NCI-H1694 (cell line): ENCODE results near the gene NPAS3.
A peak's percentile ranks its signal among the peaks of the same experiment; 100 is the strongest.

ENCODE experiments used
- DNase-seq: peaks from one replicate; lab custom pipeline; 2025; lab: John Stamatoyannopoulos, UW

The NPAS3 gene

DNA sequence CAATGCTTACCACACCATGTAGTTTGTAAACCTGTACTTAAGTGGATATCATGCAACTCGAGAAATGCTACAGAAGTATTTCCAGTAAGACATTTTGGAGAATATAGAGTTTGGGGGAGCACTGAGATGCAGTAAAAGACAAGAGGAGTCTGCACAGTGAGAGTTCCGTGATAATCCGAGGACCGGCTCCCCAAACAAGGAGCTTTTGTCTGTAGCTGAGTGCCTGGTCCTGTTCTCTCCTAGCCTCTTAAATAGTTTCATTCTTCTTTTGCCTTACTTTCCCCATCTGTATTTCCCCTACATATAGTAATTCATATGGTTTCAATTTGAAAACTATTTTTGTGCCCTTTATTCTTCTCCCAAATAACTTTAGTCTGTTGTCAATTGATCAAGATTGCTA, 648.1 kb downstream of the NPAS3 start:
- DNase-seq: no peak

DNA sequence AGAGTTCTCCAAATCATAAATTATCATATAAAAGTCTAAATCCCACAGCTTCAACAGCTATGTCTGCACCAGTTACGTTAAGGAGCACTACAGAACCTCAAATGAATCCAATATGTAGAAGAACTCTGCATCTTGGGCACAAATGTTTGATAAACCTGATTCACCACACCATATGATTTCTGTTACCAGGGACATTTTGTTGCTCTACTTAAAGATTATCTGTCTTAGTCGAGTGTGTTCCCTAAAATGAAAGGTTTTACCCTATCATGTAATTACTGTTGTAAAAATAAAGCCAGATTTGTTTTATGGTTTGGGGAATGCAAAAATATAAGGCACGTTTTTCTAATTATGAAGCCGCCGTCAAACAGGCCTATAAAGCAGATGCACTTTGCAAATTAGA, 649.1 kb downstream of the NPAS3 start:
- DNase-seq: no peak

DNA sequence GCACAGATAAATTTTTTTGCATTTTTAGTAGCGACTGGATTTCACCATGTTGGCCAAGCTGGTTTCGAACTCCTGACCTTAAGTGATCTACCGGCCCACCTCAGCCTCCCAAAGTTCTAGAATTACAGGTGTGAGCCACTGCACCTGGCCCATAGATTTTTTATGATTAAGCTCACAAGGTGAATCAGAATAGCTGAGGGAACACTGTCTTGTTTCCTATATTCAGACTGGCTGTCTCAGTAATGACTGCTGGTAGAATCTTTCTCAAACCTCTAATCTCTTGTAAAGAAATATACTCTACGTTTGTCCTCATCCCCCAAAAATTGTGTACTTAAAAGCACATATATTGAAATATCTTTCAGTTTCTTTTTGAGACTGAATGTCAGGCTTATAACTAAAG, 650.1 kb downstream of the NPAS3 start:
- no peak for DNase-seq

DNA sequence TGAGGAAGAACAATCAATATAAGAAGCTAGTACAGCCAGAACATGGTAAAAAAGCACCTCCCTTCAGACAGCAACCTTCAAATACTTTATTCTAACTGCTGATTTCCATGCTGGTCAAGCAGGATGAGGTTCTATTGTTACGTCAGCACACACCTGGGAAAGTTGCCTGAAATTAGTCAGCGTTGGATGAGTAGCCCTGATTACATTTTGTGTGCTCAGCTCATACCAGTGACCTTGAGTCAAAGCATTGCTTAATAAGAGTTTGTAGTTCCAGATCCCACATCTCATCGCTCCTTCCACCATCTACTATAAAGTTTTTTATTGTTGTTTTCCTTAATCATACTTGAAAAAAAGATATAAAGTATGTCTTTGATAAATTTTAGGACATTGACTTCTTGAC, 650.7 kb downstream of the NPAS3 start:
- no peak for DNase-seq

DNA sequence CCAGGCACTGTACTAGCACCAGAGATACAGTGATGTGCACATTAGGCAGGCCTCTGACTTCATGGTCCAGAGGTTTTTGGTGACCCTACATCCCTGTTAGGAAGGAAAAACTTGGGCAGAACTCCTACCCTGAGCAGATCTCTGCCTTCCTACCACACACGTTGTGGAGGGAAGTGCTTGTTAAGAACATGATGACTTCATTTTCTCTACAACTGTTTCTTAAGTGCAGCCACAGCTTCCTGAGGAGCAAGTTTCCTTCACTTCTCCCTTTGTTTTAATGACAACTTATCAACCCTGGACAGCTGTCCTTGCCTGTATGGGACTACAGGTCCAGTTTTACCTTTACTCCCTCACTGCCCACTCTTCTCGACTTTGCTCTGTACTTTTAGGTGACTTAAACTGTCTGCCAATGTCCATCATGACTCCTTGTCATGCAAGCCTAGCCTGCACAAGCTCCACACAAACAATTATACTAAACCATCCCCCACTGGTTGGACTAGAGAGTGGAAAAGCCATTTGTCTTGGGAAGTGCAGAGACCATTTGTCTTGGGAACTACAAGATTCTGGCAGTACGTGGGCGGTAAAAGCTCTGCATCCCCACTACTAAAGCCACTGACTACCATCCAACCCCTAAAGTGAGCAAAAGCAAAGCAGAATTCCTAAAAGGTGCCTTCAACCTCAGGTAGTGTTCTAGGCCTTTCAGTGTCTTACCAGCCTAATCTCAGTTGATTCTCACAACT, 652.4 kb downstream of the NPAS3 start:
- no peak for DNase-seq

DNA sequence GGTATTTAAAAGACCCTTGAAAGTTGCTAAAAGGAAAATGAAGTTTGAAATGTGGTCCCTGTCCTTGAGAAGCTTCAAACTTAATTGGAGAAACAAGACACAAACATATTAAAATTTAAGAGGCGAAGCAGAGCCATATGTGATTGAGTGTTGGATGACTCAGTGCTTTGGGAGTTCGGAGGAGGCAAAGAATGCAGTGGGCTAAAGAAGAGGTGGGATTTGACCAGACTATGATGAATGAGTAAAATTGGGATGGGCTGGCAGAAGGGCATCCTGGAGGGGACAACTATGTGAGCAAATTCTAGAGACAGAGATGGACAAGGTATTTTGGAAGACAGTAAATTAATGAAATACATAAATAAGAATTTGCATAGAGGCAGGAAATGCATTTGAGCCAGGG, 653.6 kb downstream of the NPAS3 start:
- DNase-seq: no peak

DNA sequence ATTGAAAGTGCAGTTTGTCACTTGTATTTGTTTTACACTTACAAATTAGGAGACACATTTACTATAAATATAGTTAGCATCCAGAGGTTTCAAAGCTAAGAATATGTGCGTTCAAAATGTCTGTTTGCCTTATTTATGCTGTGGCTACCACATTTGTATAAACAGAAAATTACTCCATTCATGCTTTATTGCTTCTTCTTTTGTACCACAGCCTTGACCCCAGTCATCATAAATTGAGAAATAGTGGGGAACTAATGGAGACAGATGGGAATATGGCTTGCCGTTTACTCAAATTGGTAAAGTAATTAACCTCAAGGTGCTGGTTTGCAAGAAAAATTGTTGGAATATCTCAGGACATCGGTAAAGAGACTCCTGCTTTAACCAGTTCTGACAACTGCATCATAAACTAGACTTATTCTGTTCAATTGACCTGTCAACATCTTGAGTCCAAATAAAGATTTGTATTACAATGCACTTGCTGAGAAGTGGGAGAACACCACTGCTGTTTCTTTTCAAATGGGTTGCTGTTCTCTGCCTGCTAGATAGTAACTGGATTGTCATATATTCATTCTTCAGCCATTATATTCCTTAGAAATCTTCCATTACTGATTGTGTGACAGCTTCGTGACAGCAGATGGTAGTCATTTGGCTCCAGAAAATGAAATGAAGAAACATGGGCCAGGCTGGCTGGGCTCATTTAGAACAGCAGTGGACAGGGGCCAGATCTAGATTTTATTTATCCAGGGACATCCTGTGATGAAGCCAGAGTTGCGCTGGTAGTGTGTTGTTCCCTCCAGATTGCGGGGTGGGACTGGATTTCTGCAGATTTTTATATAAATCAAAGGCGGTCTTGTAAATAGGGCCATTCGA, 657.8 kb downstream of the NPAS3 start:
- DNase-seq: peak; percentile 13

DNA sequence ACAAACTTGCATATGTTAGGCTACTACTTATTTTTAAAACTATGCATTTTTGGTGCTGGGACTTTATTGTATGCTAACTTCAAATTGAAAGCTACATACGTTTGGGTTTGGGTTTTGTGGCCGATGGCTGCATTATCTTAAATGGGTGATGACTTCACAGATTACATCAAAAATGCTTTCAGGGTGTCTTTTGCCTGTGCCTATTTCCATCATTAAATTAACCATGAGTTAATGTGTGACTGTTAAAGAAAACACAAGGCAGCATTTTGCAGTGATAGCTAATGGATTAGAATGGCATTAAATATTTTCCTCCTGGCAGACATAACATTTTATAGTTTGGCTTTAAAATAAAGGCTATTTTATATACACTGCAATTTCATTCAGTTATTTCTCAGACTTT, 659.9 kb downstream of the NPAS3 start:
- DNase-seq: no peak

DNA sequence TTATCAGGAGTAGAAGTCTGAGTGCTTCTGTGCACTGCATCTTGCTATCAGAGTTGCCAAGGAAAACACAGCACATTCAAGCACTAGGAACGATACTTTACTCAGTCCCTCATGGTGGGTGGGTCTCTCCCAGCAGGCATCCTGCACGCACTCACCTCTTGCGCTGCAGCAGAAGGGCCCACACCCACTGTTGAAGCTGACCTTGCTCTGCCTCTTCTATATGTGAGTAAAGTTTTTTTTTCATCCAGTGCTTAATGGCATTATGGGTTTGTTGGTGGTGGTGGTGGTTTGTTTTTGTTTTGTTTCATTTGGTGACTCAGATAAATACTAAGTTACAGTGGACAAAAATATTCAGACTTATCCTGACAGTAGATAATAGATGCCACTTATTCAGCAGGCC, 663.7 kb downstream of the NPAS3 start:
- no peak for DNase-seq

DNA sequence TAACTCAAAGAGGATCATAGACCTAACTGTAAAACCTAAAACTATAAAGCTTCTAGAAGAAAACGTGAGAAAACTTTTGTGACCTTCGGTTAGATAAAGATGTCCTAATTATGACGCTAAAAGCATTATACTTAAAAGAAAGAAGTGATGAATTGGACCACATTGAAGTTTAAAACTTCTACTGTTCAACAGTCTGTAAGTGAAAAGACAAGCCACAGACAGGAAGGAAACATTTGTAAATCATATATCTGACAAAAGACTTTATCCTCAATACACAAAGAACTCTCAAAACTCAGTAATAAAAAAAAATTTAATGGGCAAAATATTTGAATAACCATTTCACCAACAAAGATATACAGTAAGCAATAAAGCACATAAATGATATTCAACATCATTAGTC, 667.9 kb downstream of the NPAS3 start:
- no peak for DNase-seq

DNA sequence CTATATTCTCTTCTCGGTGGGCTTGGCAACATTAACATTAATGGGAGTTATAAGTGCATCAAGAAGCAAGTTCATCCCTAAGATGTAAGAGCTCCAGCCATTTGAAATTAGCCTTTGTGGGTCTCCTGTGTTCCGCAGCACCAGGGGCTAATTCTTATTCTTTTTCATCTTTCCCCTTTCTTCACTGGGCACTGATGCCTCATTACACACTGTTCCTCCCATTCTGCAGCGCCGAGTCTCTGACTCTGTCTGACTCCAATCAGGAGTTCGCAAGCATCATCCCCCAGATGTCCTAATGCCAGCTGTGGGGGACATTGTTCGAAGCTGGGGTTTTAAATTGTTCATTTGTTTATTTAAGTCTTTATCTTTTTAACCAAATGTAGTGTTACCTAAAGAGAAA, 670.9 kb downstream of the NPAS3 start:
- DNase-seq: no peak

DNA sequence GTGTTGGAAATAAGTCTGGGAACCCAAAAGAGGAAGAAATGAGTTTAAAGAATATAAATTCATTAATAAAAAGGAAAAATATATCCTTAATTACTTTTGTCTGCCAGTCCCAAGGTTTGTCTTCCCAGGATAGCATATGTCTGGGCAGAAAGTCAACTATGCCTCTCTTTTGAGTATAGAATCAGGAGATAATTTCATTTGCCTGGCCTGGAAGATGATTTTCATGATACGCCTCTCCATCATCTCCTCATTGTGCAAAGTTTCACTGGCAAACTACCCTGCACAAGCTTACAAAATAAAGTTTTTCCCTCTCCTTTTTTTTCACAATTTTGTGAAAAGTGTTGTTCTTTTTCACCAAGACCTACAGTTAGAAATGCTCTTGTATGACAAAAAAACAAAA, 671.4 kb downstream of the NPAS3 start:
- no peak for DNase-seq

DNA sequence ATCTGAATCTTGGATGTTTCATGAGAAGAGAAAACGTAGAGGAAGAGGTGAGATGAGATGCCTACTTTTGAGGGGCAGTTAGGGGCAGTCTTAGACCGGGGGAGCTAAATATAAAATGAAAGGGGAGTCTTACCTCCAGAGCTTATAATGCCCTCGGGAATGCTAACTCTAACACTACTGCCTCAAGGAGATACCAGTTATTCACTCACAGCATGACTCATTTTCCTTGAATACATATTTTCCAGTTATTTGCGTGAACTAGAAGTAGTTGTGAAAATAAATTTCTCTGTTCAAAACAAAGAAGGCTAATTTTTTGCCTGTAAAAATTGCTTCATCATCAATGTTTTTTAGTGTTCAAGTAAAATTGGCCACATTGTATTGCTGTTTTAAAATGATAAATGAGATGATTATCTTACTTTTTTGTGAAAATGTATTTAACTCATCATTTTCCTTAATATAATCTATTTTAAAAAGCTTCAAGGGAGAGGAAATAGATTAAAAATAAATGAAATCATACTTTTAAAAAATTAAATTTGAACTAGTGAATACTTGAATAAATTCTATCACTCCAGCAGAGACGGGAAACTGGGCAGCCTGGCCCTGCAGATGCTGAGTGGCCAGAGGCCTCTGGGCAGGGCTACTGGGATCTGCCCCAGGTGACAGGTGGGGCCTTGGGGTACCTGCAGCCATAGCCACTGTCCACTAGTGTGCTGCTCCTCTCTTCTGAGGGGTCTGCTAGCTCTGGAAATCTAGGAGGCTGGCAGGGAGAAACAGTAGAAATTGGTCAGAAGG, 672.9 kb downstream of the NPAS3 start:
- no peak for DNase-seq

DNA sequence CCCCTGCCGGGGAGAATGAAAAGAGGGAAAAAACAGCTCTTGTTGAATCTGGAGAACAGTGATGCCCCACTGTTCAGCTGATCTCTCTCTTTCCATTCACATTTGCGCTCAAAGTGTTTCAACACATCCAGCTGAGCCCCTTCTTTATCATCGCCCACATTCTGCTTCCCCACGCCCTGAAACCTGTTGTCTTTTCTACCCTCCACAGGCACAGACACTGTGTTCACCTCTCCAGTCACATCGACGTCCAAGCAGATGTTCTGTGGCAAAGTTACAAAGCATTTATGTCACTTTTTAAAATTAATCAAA, 673.5 kb downstream of the NPAS3 start:
- no peak for DNase-seq

DNA sequence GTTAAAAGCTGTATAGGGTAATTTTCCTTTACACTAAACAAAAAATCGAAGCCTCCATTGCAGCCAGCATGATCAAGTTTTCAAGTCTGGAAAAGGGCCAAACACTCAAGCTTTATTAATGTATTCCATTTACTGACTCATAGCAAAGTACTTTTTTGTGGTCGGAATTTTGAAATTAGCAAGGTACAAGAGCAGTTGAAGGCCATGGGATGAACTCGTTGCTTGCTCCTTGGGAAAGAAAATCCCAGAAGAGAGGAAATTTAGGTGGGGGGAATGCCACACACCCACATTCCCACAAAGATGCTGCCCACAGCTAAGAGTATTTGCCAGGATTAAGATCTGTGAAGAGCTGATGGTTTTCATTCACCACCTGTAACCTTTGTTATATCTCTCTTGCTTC, 678.5 kb downstream of the NPAS3 start:
- no peak for DNase-seq

DNA sequence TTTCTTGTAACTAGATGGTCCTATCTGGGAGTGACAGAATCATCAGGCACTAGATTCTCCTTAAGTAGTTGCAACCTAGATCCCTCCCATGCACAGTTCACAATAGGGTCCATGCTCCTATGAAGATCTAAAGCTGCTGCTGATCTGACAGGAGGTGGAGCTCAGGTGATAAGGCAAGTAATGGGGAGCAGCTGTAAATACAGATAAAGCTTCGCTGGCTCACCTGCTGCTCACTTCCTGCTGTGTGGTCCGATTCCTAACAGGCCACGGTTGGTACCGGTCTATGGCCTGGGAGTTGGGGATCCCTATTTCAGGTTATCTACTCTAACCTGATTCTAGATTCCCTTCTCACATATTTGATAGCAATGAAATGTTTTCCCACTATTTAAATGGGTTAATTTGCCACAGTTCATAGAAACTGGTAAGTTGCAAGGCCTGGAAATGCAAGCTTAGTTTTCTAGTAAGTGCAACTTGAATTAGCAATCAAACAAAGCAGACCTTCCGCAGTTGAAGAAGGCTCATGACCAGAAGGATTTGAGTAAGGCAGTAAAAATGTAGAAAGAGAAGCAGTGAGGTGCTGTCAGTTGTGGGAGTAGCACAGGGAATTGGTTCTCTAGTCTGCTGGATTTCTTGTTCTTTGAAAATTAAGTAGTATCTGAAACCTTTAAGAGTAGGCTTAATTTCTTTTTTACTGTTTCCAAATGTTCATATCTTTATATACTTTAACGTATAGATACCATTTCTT, 679.9 kb downstream of the NPAS3 start:
- no peak for DNase-seq

DNA sequence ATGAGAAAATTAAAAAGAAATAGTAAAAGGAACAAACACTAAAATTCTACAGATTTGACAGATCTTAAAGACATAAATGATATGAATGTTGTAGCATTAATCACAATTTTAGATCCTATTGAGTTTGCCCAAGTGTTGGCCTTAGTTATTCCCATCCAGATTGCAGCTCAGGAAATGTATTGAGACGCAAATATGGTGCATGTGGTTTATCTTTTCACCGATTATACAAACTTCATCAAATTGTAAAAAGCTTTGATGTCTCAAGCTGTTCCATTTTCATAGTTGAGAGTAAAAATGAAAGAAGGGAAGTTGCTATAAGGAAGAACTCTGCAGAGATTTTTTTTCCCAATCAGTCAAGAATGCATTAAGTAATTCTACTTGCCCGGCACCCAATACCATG, 683.8 kb downstream of the NPAS3 start:
- no peak for DNase-seq

DNA sequence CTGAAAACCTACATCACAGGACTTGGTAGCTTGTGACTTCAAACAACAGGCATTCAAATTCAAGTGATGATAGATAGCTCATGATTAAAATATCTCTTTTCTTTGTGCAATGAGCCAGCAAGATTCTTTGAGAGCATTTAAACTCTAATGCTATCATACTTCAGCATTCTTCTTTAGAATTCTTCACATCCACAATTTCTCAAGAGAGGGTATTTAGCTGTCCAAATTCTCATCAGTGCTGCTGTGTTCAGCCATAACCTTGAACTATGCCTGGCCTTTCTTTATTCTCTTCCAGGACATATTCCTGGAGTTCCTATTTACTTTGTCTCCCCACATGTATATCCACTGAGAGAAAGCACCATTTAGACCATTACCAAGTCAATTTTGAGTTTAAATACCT, 691.1 kb downstream of the NPAS3 start:
- no peak for DNase-seq

DNA sequence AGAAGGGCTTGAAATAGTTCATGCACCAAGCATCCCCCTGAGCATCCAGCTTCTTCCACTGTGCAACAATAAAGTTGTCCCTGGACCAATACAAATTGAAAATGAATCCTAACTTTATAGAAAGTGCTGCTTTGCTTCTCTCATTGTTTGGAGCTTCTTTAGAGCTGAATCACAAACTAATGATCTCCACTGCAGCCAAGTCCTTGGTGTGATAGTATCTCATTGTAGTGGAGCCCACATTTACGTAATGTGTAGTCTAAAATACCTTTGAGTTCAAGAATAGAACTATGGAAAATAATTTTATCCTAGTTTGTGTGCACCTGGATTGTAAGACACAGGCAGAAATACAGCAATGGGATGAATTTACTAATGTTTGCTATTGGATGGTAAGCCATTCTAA, 692.3 kb downstream of the NPAS3 start:
- DNase-seq: no peak

DNA sequence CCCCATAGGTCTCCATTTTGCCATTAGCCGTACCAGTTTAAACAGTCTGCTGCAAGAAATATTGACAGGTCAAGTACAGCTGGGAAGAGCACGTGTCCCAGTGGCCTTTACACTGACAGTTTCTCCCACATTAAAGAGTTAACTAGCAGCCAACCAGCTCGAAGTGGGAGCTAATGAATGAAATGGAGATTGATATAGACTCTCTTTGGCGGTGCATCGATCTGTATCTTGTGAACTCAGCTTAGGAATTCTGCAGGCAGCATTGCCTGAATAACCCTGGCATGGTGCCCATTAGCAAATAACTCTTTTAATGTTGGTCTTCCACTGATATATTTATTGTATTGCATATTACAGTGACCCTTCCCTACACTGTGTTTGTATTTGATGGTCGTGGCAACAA, 692.8 kb downstream of the NPAS3 start:
- DNase-seq: no peak

DNA sequence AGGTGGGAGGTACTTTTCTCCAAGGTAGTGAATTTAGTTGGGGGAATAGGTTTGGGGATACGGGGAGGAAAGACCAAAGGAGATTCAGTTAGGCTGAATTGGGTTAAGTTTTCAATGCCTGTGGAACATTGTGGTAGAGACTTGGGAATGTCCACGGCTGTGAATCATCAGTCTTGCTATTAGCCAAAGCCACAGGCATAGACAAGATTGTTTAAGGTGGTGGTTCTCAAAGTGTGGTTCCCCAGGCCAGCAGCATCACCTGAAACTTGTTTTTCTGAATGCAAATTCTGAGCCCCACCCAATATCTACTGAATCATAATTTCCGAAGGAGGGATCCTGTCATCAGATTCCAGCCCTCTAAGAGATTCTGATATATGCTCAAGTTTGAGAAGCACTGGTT, 696.0 kb downstream of the NPAS3 start:
- DNase-seq: no peak

DNA sequence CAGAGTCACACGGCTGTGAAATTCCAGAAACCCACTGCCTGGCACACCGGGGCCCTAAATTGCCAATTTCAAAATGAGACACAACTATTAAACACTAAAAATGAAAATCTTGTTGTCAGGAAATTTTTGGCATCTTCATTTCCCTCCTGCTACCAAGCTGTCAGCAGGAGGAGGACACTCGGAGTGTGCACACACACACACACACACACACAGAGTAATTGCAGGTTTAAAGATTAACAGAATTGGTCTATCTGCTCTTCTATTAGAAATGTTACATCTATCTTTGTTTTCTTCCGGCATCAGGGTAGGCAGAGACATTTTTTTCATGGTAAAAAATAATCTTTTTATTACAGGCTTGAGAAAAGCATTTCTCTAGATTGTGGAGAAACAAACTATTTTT, 698.0 kb downstream of the NPAS3 start:
- DNase-seq: no peak
